Central memory CD4-positive, alpha-beta T cell (primary cell): Measurements from ENCODE around the gene GAS6.
"Not testable (repeated sequence)": the region's sequence is repeated elsewhere in the genome, so short reads cannot be mapped to it uniquely, and the experiment has no call there.

Experiments
- DNase-seq: peaks from one replicate; pipeline ENCODE4 v3.0.0; 2022

The GAS6 gene

GRCh38 chr13:113804703-113805430 lies 59.0 kb downstream of the GAS6 start:
- DNase-seq: no peak

- no peak for DNase-seq
Observed at GRCh38 chr13:113804017-113804702, 59.7 kb downstream of the GAS6 start.

GRCh38 chr13:113803409-113804016 lies 60.4 kb downstream of the GAS6 start:
- no peak for DNase-seq

DNA sequence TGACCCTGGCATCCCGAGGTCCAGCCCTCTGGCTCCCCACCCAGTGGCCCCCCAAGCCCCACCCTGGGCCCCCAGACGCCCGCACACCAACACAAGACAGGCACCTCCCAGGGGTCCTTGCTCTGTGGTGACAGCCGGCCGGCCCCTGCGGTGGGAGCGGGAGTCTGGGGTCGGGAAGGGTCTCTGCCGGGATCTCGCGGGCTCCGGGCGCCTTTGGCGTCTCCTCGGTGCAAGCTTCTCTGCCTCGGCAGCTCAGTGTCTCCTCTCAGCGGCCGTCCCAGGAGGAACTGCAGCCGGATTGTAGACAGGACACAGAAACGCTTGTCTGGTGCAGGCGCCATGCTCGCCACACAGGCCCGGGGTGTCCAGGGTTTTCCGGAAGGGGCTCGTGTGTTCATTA lies 61.1 kb downstream of the GAS6 start:
- DNase-seq: no peak

DNA sequence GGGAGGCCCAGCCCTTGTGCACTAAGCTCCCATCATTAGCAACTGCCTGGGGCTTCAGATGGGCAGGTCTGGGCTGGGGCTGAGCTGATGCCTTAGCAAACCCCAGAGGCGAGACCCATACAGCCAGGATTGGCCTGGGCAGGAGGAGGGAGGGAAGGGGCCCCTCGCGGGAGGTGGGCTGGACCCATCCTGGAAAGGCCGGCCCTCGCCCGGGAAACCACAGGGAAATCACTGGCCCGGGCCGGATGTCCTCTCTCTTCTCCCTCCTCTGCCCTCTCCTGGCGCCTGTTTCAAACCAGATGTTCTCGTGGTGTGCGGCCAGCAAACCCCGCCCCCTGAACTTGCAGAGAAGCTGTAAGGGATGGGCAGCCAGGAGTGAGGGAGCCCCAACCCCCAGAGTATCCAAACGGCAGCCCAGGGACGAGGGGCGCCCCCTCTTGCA lies 61.8 kb downstream of the GAS6 start:
- no peak for DNase-seq

GRCh38 chr13:113801289-113801961 lies 62.5 kb downstream of the GAS6 start:
- DNase-seq: no peak

GRCh38 chr13:113800576-113800926 lies 63.3 kb downstream of the GAS6 start:
- no peak for DNase-seq

DNA sequence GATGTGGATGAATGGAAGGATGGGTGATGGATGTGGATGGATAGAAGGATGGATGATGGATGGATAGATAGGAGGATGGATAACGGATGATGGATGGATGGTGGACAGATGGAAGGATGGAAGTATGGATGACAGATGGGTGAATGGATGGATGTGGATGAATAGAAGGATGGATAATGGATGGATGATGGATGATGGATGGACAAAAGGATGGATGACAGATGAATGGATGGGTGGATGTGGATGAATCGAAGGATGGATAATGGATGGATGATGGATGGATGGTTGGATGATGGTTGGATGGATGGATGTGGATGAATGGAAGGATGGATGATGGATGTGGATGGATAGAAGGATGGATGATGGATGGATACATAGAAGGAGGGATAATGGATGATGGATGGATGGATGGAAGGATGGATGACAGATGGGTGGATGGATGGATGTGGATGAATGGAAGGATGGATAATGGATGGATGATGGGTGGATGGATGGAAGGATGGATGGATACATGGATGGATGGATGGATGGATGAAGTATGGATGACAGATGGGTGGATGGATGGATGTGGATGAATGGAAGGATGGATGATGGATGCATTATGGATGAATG lies 65.6 kb downstream of the GAS6 start:
- no peak for DNase-seq

GRCh38 chr13:113796964-113797676 lies 66.8 kb downstream of the GAS6 start:
- DNase-seq: no peak

DNA sequence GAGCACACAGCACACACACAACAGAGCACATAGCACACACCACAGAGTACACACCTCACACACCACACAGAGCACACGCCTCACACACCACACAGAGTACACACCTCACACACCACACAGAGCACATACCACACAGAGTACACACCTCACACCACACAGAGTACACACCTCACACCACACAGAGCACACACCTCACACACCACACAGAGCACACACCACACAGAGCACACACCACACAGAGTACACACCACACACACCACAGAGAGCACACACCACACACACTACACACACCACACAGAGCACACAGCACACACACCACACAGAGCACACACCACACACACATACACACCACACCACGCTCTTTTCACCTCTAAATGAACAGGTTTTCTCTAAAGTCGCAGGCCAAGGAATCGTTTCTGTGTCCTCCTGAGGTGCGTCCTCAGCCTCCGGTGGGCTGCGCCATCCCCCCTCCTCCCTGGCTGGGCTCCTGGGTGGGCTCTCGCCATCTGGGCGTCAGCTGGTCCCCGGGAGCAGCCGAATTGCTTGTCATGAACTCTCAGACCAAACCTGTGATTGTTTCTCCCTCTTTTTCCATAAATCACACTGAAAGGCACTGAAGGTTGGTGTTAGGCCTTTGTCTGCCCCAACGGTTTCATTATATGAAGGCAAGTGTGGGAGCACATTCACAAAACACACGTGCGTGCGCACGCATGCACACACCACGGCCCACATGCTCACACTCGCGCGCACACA lies 67.5 kb downstream of the GAS6 start:
- no peak for DNase-seq

DNA sequence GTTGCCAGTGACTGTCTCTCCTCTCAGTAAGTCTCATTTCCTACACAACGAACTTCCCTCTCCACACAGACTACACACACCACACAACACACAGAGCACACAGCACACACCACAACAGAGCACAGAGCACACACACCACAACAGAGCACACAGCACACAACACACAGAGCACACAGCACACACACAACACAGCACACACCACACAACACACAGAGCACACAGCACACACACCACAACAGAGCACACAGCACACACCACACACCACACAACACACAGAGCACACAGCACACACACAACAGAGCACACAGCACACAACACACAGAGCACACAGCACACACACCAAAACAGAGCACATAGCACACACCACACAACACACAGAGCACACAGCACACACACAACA lies 68.5 kb downstream of the GAS6 start:
- DNase-seq: not testable (repeated sequence)

GRCh38 chr13:113794764-113795173 lies 69.1 kb downstream of the GAS6 start:
- no peak for DNase-seq

GRCh38 chr13:113794086-113794485 lies 69.8 kb downstream of the GAS6 start:
- DNase-seq: no peak

DNA sequence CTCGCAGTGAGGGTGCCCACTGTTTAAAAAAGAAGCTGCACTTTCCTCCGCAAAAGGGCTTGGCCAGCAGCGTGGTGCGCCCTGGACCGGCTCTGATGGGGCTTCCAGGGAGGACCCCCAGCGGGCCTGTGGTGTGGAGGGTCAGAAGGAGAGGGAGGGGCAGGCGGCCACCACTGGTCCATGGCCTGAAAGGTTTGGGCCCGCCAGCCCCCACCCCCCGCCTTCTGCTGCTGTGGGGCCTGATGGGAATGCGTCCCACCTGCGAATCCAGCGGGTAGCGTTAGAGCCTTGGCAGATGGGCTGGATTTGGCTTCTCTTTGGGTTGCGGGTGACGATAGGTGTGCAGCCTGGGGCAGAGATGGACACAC lies 70.2 kb downstream of the GAS6 start:
- no peak for DNase-seq

- no peak for DNase-seq
Observed at GRCh38 chr13:113792886-113793717, 70.8 kb downstream of the GAS6 start.

DNA sequence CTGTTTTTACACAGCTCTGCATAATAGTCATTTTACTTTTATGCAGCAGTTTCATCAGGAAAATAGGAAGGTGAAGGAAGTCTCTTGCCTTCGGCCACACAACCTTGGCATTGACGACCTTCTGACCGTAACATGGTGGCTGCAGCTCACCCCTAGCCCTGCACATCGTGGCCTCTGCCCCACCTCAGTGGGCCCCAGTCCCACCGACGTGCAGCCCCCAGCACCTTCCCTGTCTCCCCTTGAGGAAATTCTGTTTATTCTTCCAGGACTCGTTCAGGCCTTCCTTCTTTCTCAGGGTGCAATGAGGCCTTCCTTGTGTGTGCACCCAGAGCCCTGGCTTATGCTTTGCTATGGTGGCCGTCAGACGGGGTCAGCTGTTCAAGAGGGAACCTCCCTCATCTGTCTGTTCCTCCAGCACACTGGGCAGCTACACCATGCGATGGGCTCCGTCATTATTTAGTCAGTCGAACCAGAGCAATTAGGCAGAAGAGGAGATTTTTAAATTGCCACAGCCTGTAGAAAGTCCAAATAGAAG lies 71.6 kb downstream of the GAS6 start:
- no peak for DNase-seq

- no peak for DNase-seq
Observed at GRCh38 chr13:113791761-113792160, 72.1 kb downstream of the GAS6 start.

DNA sequence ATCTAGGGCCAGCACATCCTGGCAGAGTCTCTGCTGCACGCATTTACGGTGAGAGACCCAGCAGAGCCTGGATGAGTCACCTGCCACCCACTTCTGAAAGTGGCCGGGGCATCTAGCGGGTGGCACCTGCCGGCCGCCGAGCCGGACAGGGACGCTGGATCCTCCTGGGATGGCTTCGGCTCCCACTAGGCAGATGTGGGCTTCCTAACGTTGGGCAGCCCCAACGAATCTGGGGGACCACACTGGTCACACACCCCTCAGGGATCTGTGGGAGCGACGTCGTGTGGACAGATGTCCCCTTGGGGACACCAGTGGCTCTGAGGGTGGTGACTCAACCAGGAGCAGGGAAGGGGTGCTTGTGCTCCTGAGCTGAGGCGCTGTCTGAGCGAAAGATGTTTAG lies 72.7 kb downstream of the GAS6 start:
- DNase-seq: no peak

GRCh38 chr13:113789931-113790330 lies 73.9 kb downstream of the GAS6 start:
- not testable (repeated sequence) for DNase-seq

- no peak for DNase-seq
Observed at GRCh38 chr13:113789167-113789566, 74.7 kb downstream of the GAS6 start.
